ENCODE measurements around the gene NUDT3. TPM values are rescaled to one million over a fixed set of nuclear protein-coding genes. Genes with fewer than 3 reads are reported as not detected.
A peak's percentile ranks its signal among the peaks of the same experiment; 100 is the strongest.

The NUDT3 gene
- total RNA-seq, 4 donors from 2014 or later = 40.0 to 71.9 (median 50.6) TPM

DNA sequence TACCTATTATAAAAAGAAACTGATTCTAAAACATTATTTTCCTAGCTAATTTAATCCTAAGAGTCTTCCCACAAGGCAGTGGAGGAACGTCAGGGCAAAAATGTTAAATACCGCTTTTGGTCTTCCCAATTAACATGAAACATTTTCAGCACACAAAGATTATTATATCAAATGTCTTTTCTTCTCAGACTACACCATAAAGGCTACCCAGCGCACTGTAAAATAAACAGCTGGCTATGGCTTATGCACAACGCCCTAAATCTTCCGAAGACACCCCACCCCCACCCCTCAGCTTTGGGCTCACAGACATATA lies 1.0 kb downstream of the NUDT3 start:
- TF ChIP-seq POLR2A (IDR thresholded peaks at IDR 0.05) (peak in 1 of 2 donors; percentile 9), CTCF (IDR thresholded peaks at IDR 0.05 in 4 of 5, conservative IDR thresholded peaks at IDR 0.05 in 1 of 5) (no peak)
- H3K9me3 ChIP-seq = no peaks in the 10 kb centered on the region
- DNase-seq (no peak), ATAC-seq (no peak)
- in situ Hi-C loops (cut with MboI; ENCODE audit: low sequenced_read_pairs in 4 of 4) (no loop called here), intact Hi-C loops (cut with DNase I; ENCODE audit: low total_unique reads) (loop anchor here (5.0 kb wide), 1 partner anchor 871 kb away; no protein-coding TSS in a partner anchor)
- H3K27ac ChIP-seq = peak overlapping the region; percentile 98 to 100 (median 98)
- no peaks in the 10 kb centered on the region for H3K36me3 ChIP-seq
- H3K27me3 ChIP-seq = no peaks in the 10 kb centered on the region
- peak overlapping the region; percentile 76 to 99 (median 87) for H3K4me3 ChIP-seq
- peaks cover 53 to 55% of the 10 kb centered on the region in 2 donors for H3K4me1 ChIP-seq

- TF ChIP-seq POLR2A (IDR thresholded peaks at IDR 0.05) (peak; percentile 7 to 16), CTCF (IDR thresholded peaks at IDR 0.05 in 4 of 5, conservative IDR thresholded peaks at IDR 0.05 in 1 of 5) (no peak)
- in situ Hi-C loops (cut with MboI; ENCODE audit: low sequenced_read_pairs in 4 of 4) = no loop called here
- ATAC-seq (peak; percentile 69 to 76), DNase-seq (peak; percentile 73 to 80)
- no peaks in the 10 kb centered on the region for H3K27me3 ChIP-seq
- no peaks in the 10 kb centered on the region for H3K9me3 ChIP-seq
- H3K4me3 ChIP-seq = peak overlapping the region; percentile 76 to 99 (median 87)
- H3K27ac ChIP-seq = peak overlapping the region; percentile 98 to 100 (median 98)
- peaks cover 59 to 60% of the 10 kb centered on the region in 2 donors for H3K4me1 ChIP-seq
- H3K36me3 ChIP-seq = no peaks in the 10 kb centered on the region
- intact Hi-C loops (cut with DNase I; ENCODE audit: low total_unique reads) = loop anchor here (5.0 kb wide), 1 partner anchor 871 kb away; no protein-coding TSS in a partner anchor
Measured at GRCh38 chr6:34390531-34391472, 1.7 kb downstream of the NUDT3 start.

GRCh38 chr6:34389034-34389433 lies 3.4 kb downstream of the NUDT3 start:
- no peaks in the 10 kb centered on the region for H3K27me3 ChIP-seq
- H3K27ac ChIP-seq = peak overlapping the region; percentile 84 to 100 (median 98)
- no peak for TF ChIP-seq POLR2A (IDR thresholded peaks at IDR 0.05)
- TF ChIP-seq CTCF (IDR thresholded peaks at IDR 0.05 in 4 of 5, conservative IDR thresholded peaks at IDR 0.05 in 1 of 5) = no peak
- no peak overlapping the region for H3K4me3 ChIP-seq
- no peaks in the 10 kb centered on the region for H3K9me3 ChIP-seq
- DNase-seq (no peak), ATAC-seq (no peak)
- in situ Hi-C loops (cut with MboI; ENCODE audit: low sequenced_read_pairs in 4 of 4) (no loop called here), intact Hi-C loops (cut with DNase I; ENCODE audit: low total_unique reads) (no loop called here)
- H3K36me3 ChIP-seq = no peaks in the 10 kb centered on the region
- H3K4me1 ChIP-seq = peaks cover 68 to 70% of the 10 kb centered on the region in 2 donors

- intact Hi-C loops (cut with DNase I; ENCODE audit: low total_unique reads) (no loop called here), in situ Hi-C loops (cut with MboI; ENCODE audit: low sequenced_read_pairs in 4 of 4) (no loop called here)
- DNase-seq (no peak), ATAC-seq (no peak)
- H3K4me3 ChIP-seq = no peak overlapping the region
- H3K36me3 ChIP-seq = no peaks in the 10 kb centered on the region
- H3K4me1 ChIP-seq = peaks cover 69 to 70% of the 10 kb centered on the region in 2 donors
- no peaks in the 10 kb centered on the region for H3K27me3 ChIP-seq
- TF ChIP-seq POLR2A (IDR thresholded peaks at IDR 0.05) (no peak), CTCF (IDR thresholded peaks at IDR 0.05 in 4 of 5, conservative IDR thresholded peaks at IDR 0.05 in 1 of 5) (no peak)
- H3K27ac ChIP-seq = peak overlapping the region; percentile 84 to 100 (median 98)
- no peaks in the 10 kb centered on the region for H3K9me3 ChIP-seq
Measured at GRCh38 chr6:34388421-34388820, 4.0 kb downstream of the NUDT3 start.

Data from gastrocnemius medialis (tissue), 4 donors.